ENCODE data around the gene KCTD11. TPM values are rescaled to one million over a fixed set of nuclear protein-coding genes. Genes with fewer than 3 reads are reported as not detected.

KCTD11 gene
- polyA plus RNA-seq, 1 experiment = 12.1 TPM

DNA sequence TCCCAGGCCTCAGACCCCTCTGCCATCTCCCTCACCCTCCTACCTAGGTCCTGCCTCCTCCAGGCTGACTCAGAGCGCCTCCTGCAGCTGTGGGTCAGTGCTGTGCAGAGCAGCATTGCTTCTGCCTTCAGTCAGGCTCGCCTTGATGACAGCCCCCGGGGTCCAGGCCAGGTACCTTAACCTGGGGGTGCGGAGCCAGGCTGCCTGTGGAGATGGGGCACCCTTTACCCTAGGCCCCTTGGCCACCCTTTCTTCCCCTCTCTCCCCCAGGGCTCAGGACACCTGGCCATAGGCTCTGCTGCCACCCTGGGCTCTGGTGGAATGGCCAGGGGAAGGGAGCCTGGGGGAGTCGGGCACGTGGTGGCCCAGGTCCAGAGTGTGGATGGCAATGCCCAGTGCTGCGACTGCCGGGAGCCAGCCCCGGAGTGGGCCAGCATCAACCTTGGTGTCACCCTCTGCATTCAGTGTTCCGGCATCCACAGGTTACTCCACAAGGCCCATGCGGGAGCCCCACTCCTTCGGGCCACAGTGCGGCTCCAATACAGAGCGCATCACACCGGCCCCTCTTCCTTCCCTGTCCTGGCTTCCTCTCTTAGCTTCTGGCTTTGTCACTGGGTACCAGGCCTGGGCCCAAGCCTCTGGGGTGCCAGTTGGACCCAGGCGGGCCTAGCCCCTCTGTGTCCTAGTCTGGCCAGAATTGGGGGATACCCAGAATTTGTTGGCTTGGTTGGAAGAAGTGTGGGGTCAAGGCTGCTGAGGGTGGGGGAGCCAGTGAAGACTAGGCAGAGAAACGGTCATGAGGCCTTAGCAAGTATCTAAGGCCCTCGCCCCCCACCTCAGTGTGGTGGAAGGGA lies 5.0 kb upstream of the KCTD11 start:
- peaks cover 4% of the 10 kb centered on the region for H3K27me3 ChIP-seq (ENCODE audit: control insufficient read depth, insufficient read depth, low read length)
- TF ChIP-seq CTCF (IDR thresholded peaks at IDR 0.05; ENCODE audit: low read depth, low read length) = no peak
- H3K4me3 ChIP-seq (ENCODE audit: low read depth, low read length) = no peak overlapping the region
- no peak overlapping the region for H3K27ac ChIP-seq (ENCODE audit: low read depth, low read length)
- ChIA-PET CTCF (interaction anchor here (0.7 to 2.1 kb wide), 4 partner anchors 9 to 213 kb away, joined by 4 to 12 read pairs (median 6); partner anchors contain the start of genes ACAP1 and SLC2A4), POLR2A (no interaction called here)
- no peaks in the 10 kb centered on the region; the same call in 1 of the 2 replicates for H3K9me3 ChIP-seq (ENCODE audit: control insufficient read depth, insufficient read depth, low read length)
- no peak for DNase-seq (ENCODE audit: low read depth, low spot score)

DNA sequence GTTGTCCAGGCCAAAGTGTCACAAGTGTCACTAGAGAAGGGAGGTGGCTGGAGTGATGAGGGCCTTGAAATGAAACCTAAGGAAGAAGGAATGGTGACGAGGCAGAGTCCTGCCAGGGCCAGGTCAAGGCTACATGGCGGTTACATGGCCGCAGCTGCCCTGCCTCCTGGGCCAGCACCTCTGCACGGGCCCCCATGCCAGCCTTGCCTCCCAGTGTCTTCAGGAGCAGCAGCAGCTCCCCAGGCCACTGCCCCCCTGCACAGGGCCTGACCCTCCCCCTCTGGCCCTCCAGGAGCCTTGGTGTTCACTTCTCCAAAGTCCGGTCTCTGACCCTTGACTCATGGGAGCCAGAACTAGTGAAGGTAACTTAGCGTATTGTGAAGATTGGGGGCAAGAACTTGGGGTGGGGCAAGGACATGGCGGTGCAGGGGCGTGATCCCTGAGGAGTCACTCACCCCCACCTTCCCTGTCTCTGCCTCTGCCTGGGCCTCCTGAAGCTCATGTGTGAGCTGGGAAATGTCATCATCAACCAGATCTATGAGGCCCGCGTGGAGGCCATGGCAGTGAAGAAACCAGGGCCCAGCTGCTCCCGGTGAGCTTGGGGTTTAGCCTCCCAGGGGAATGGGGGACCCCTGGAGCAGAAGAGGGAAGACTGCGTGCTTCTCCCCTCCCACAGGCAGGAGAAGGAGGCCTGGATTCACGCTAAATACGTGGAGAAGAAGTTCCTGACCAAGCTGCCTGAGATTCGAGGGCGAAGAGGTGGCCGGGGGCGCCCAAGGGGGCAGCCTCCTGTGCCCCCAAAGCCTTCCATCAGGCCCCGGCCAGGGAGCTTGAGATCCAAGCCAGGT lies 4.1 kb upstream of the KCTD11 start:
- DNase-seq (ENCODE audit: low read depth, low spot score) = no peak
- ChIA-PET POLR2A (no interaction called here), CTCF (interaction anchor here (0.6 to 1.0 kb wide), 3 partner anchors 8 to 213 kb away, joined by 3 to 11 read pairs (median 3); no protein-coding TSS in a partner anchor)
- TF ChIP-seq CTCF (IDR thresholded peaks at IDR 0.05; ENCODE audit: low read depth, low read length) = no peak
- Histone ChIP-seq H3K9me3 (ENCODE audit: control insufficient read depth, insufficient read depth, low read length) (no peaks in the 10 kb centered on the region; the same call in 1 of the 2 replicates), H3K27me3 (ENCODE audit: control insufficient read depth, insufficient read depth, low read length) (peaks cover 4% of the 10 kb centered on the region), H3K4me3 (ENCODE audit: low read depth, low read length) (no peak overlapping the region), H3K27ac (ENCODE audit: low read depth, low read length) (no peak overlapping the region)

DNA sequence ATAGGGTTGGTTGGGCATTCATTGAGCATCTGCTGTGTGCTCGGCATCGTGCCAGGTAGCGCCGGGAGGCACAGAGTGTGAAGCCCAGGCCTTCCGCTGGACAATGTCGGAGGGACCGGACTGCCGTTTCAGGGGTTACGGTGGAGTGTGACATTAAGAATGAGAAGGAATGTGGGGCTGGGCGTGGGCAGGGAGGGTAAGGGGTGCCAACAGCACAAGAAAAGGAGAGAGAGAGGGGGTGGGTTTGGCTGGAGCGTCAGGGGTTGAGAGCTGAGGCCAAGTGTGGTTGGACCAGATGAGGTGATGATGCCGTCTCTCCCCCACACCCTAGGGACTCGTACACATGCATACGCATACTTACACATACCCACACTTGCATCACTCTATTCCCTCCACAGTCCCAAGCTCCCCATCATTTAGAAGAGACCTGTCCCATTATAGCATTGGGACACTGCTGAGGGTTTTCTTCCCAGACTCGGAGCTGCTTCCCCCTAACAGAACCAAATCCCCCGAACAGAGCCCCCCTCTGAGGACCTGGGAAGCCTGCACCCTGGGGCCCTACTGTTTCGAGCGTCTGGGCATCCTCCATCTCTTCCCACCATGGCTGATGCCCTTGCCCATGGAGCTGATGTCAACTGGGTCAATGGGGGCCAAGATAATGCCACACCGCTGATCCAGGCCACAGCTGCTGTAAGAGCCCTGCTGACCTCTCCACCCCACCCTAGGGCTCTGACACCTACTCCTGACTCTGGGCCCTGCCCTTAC lies 3.3 kb upstream of the KCTD11 start:
- ChIA-PET POLR2A (no interaction called here), CTCF (interaction anchor here (0.6 to 1.0 kb wide), 5 partner anchors 9 to 303 kb away, joined by 3 to 11 read pairs (median 3); no protein-coding TSS in a partner anchor)
- no peak for TF ChIP-seq CTCF (IDR thresholded peaks at IDR 0.05; ENCODE audit: low read depth, low read length)
- H3K9me3 ChIP-seq (ENCODE audit: control insufficient read depth, insufficient read depth, low read length) = no peaks in the 10 kb centered on the region; the same call in 1 of the 2 replicates
- no peak overlapping the region for H3K4me3 ChIP-seq (ENCODE audit: low read depth, low read length)
- H3K27ac ChIP-seq (ENCODE audit: low read depth, low read length) = no peak overlapping the region
- DNase-seq (ENCODE audit: low read depth, low spot score) = no peak
- peaks cover 3% of the 10 kb centered on the region for H3K27me3 ChIP-seq (ENCODE audit: control insufficient read depth, insufficient read depth, low read length)

DNA sequence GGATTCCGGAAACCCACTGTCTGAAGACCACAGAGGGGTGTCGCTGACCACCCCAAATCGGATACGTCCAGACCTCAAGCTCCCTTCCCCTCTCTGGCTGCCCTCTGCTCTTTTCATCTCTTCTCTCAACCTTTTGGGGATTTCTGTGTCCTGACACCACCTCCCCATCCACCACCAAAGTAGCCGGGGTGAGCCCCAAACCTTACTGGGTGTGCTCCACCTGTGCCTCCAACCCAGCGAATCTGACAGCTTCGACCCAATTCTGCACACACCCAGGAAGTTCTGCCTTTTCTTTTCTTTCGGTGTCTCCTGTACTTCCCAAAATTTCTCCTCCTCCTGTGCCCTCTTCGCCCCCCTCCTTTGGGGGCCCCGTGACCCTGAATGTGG lies 534 bp downstream of the KCTD11 start:
- ChIA-PET CTCF (interaction anchor here (1.0 kb wide), 1 partner anchor 52 kb away, joined by 3 read pairs; the partner anchor contains the start of gene TMEM256), POLR2A (interaction anchor here (0.9 kb wide), 1 partner anchor 135 kb away, joined by 3 read pairs; no protein-coding TSS in a partner anchor)
- no peak for TF ChIP-seq CTCF (IDR thresholded peaks at IDR 0.05; ENCODE audit: low read depth, low read length)
- Histone ChIP-seq H3K4me3 (ENCODE audit: low read depth, low read length) (peak overlapping the region; percentile 91), H3K27ac (ENCODE audit: low read depth, low read length) (peak overlapping the region; percentile 100), H3K27me3 (ENCODE audit: control insufficient read depth, insufficient read depth, low read length) (no peaks in the 10 kb centered on the region), H3K9me3 (ENCODE audit: control insufficient read depth, insufficient read depth, low read length) (no peaks in the 10 kb centered on the region; the same call in 1 of the 2 replicates)
- DNase-seq (ENCODE audit: low read depth, low spot score) = no peak

All from AG04450 (cell line).